Lower leg skin (tissue), 4 donors: Measurements from ENCODE around the gene METTL1. TPM values are rescaled to one million over a fixed set of nuclear protein-coding genes. Genes with fewer than 3 reads are reported as not detected.
"Not testable (repeated sequence)": the region's sequence is repeated elsewhere in the genome, so short reads cannot be mapped to it uniquely, and the experiment has no call there.

ENCODE experiments used
- DNase-seq, 2 donors: peaks; one replicate each; pipeline ENCODE4 v3.0.0-alpha.2; 2019; ENCODE audit warnings: low spot score in 2 of 2
- H3K4me3 ChIP-seq: fragments of 200-600 bp; sonication (generic); 2 replicates; pipeline ENCODE4 v1.5.1; 2017; ENCODE audit warnings: mild to moderate bottlenecking, low read depth; ENCODE audit not compliant: poor library complexity, severe bottlenecking
- CTCF ChIP-seq, 3 donors: fragments of 450-650 bp; IDR thresholded peaks; one replicate each; pipeline ENCODE4 v1.5.1; 2016; ENCODE audit warnings: antibody characterized with exemption in 3 of 3, mild to moderate bottlenecking in 3 of 3, moderate library complexity in 2 of 3
- POLR2A ChIP-seq, 2 donors: fragments of 450-650 bp; IDR thresholded peaks; one replicate each; pipeline ENCODE4 v1.6.1; 2016 to 2017; ENCODE audit warnings: antibody characterized with exemption in 2 of 2, mild to moderate bottlenecking in 1 of 2, moderate library complexity in 1 of 2
- whole genome bisulfite sequencing, 2 donors: methylation state at CpG; one replicate each; pipeline ENCODE4 v1.1.5; 2018; 5-methylcytosine and 5-hydroxymethylcytosine counted together
- intact Hi-C: fragments of 100-400 bp; cut with DNase I; formaldehyde crosslinking; loops from one replicate; pipeline ENCODE4 v1.15.0; 2023; ENCODE audit warnings: low total_unique reads
- total RNA-seq, 4 donors: library from RNA; depleted of rRNA; stranded (reverse); fragments of >200 nt; gene quantifications; one replicate each; pipeline ENCODE4 v1.1.0, GENCODE V29; 2016

METTL1 gene
- total RNA-seq, 4 donors from 2014 or later: 5.9 to 13.5 (median 11.0) TPM

GRCh38 chr12:57724936-57725740 lies 46.8 kb downstream of the METTL1 start:
- intact Hi-C loops: no loop called here
- peak in 1 of 2 donors; percentile 77 for DNase-seq
- 48 to 62% methylated on average over 11 of the region's 11 CpGs for WGBS, 2 donors
- H3K4me3 ChIP-seq: no peak overlapping the region
- TF ChIP-seq POLR2A (IDR thresholded peaks at IDR 0.05) (no peak), CTCF (IDR thresholded peaks at IDR 0.05) (no peak)

GRCh38 chr12:57724003-57724935 lies 47.6 kb downstream of the METTL1 start:
- 85 to 86% methylated on average over 12 of the region's 12 CpGs for WGBS, 2 donors
- peak in 1 of 2 donors; percentile 79 for DNase-seq
- TF ChIP-seq POLR2A (IDR thresholded peaks at IDR 0.05): no peak
- TF ChIP-seq CTCF (IDR thresholded peaks at IDR 0.05): no peak
- intact Hi-C loops: no loop called here
- H3K4me3 ChIP-seq: no peak overlapping the region

GRCh38 chr12:57723630-57723962 lies 48.3 kb downstream of the METTL1 start:
- 58 to 72% methylated on average over 2 of the region's 2 CpGs for WGBS, 2 donors
- DNase-seq: no peak
- H3K4me3 ChIP-seq: no peak overlapping the region
- intact Hi-C loops: no loop called here
- no peak for TF ChIP-seq POLR2A (IDR thresholded peaks at IDR 0.05)

- 60 to 61% methylated on average over 11 of the region's 11 CpGs for WGBS, 2 donors
- intact Hi-C loops: no loop called here
- DNase-seq: peak in 1 of 2 donors; percentile 68
- TF ChIP-seq POLR2A (IDR thresholded peaks at IDR 0.05) (no peak), CTCF (IDR thresholded peaks at IDR 0.05) (no peak)
- no peak overlapping the region for H3K4me3 ChIP-seq
Observed at GRCh38 chr12:57722716-57723629, 48.9 kb downstream of the METTL1 start.

- intact Hi-C loops: not testable (repeated sequence)
- 93 to 96% methylated on average over 16 of the region's 16 CpGs for WGBS, 2 donors
- peak in 1 of 2 donors; percentile 75 for DNase-seq
Observed at GRCh38 chr12:57721846-57722608, 49.9 kb downstream of the METTL1 start.

More at GRCh38 chr12:57721846-57722608, 49.9 kb downstream of the METTL1 start:
- not testable (repeated sequence) for H3K4me3 ChIP-seq
